Activated CD4-positive, alpha-beta T cell treated with anti-CD3 and anti-CD28 coated beads for 48 hours (primary cell): ENCODE data around the gene DNLZ.
"Not testable (repeated sequence)": the region's sequence is repeated elsewhere in the genome, so short reads cannot be mapped to it uniquely, and the experiment has no call there.

Experiments
- DNase-seq: peaks from one replicate; pipeline ENCODE4 v3.0.0-alpha.2; 2020

The DNLZ gene

GRCh38 chr9:136328622-136329041 lies 34.9 kb downstream of the DNLZ start:
- no peak for DNase-seq

- peak; percentile 32 for DNase-seq
Measured at GRCh38 chr9:136328011-136328621, 35.4 kb downstream of the DNLZ start.

- peak; percentile 45 for DNase-seq
Measured at GRCh38 chr9:136327304-136327974, 36.1 kb downstream of the DNLZ start, which contains the start of gene GPSM1. Gene GPSM1, plus strand, starts transcription at chr9:136327539. Its CDS starts 157 bp downstream, at chr9:136327696.

GRCh38 chr9:136326761-136327303 lies 36.7 kb downstream of the DNLZ start:
- no peak for DNase-seq

- no peak for DNase-seq
Measured at GRCh38 chr9:136326061-136326760, 37.3 kb downstream of the DNLZ start.

GRCh38 chr9:136325358-136325757 lies 38.2 kb downstream of the DNLZ start:
- DNase-seq, result no peak

GRCh38 chr9:136324501-136325300 lies 38.8 kb downstream of the DNLZ start:
- no peak for DNase-seq

- DNase-seq, result no peak
Measured at GRCh38 chr9:136323371-136323789, 40.2 kb downstream of the DNLZ start.

GRCh38 chr9:136322756-136323330 lies 40.7 kb downstream of the DNLZ start:
- DNase-seq, result no peak

- DNase-seq, result no peak
Measured at GRCh38 chr9:136321561-136321960, 42.0 kb downstream of the DNLZ start.

GRCh38 chr9:136320972-136321371 lies 42.6 kb downstream of the DNLZ start:
- DNase-seq, result not testable (repeated sequence)

GRCh38 chr9:136319955-136320354 lies 43.6 kb downstream of the DNLZ start:
- not testable (repeated sequence) for DNase-seq

- DNase-seq, result not testable (repeated sequence)
Measured at GRCh38 chr9:136319244-136319643, 44.3 kb downstream of the DNLZ start.

- DNase-seq, result no peak
Measured at GRCh38 chr9:136318776-136319241, 44.7 kb downstream of the DNLZ start.

GRCh38 chr9:136318111-136318775 lies 45.3 kb downstream of the DNLZ start:
- DNase-seq, result no peak

GRCh38 chr9:136317695-136318094 lies 45.8 kb downstream of the DNLZ start:
- no peak for DNase-seq

GRCh38 chr9:136316896-136317676 lies 46.5 kb downstream of the DNLZ start:
- no peak for DNase-seq

- no peak for DNase-seq
Measured at GRCh38 chr9:136316271-136316751, 47.2 kb downstream of the DNLZ start.

- no peak for DNase-seq
Measured at GRCh38 chr9:136314944-136315343, 48.6 kb downstream of the DNLZ start.

GRCh38 chr9:136314056-136314416 lies 49.5 kb downstream of the DNLZ start:
- no peak for DNase-seq
